PFSK-1 (cell line): Measurements from ENCODE around the gene FADS3.

ENCODE experiments used
- FOXP2 ChIP-seq: optimal IDR thresholded peaks from 2 replicates; pipeline ENCODE3; 2011; ENCODE audit warnings: borderline replicate concordance, control low read depth, inconsistent platforms; ENCODE audit not compliant: insufficient read depth; ENCODE audit errors: extremely low read length, extremely low read depth
- POLR2AphosphoS5 ChIP-seq: IDR thresholded peaks from 2 replicates; pipeline ENCODE4 v1.6.1; 2012; ENCODE audit warnings: low read depth, mild to moderate bottlenecking, control low read depth, low read length, moderate library complexity
- REST ChIP-seq, 2 experiments: IDR thresholded peaks; 2 replicates each; pipeline versions ENCODE4 v1.6.1 to v1.8.0; 2011 to 2012; ENCODE audit warnings: low read depth in 2 of 2, low read length in 2 of 2, control low read depth in 1 of 2, inconsistent platforms in 1 of 2, mild to moderate bottlenecking in 1 of 2, moderate library complexity in 1 of 2; ENCODE audit not compliant: insufficient read depth in 1 of 2
- SIN3A ChIP-seq: IDR thresholded peaks from 2 replicates; pipeline ENCODE4 v1.6.1; 2012; ENCODE audit warnings: mild to moderate bottlenecking, low read length, moderate library complexity, borderline replicate concordance; ENCODE audit not compliant: insufficient read depth
- TAF1 ChIP-seq: IDR thresholded peaks from 2 replicates; pipeline ENCODE4 v1.6.1; 2012; ENCODE audit warnings: low read length, control low read depth, borderline replicate concordance; ENCODE audit not compliant: insufficient read depth

The FADS3 gene

GRCh38 chr11:61869708-61870451 is 21.5 kb downstream of the FADS3 start:
- TF ChIP-seq REST (IDR thresholded peaks at IDR 0.05; ENCODE audit: insufficient read depth in 1 of 2, low read depth in 2 of 2, low read length in 2 of 2) (no peak), TAF1 (no peak), SIN3A (no peak), FOXP2 (no peak), POLR2AphosphoS5 (no peak)

DNA sequence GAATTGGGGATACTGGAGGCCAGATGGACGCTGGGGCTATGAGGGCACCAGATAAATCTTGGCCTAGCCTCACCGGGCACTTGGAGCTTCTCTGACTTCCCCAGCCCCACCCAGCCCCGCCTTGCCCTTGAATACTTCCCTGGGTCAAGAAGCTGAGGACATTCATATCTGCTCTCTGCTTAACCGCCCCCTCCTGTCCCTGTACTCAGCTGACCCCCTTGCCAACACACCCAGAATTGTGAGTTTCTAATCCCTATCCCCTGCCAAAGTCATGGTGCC is 22.0 kb downstream of the FADS3 start:
- TF ChIP-seq TAF1: no peak

- TF ChIP-seq POLR2AphosphoS5 (no peak), REST (IDR thresholded peaks at IDR 0.05; ENCODE audit: insufficient read depth in 1 of 2, low read depth in 2 of 2, low read length in 2 of 2) (no peak), TAF1 (no peak), SIN3A (no peak), FOXP2 (no peak)
These were observed 22.5 kb downstream of the FADS3 start for GRCh38 chr11:61868571-61869428.

DNA sequence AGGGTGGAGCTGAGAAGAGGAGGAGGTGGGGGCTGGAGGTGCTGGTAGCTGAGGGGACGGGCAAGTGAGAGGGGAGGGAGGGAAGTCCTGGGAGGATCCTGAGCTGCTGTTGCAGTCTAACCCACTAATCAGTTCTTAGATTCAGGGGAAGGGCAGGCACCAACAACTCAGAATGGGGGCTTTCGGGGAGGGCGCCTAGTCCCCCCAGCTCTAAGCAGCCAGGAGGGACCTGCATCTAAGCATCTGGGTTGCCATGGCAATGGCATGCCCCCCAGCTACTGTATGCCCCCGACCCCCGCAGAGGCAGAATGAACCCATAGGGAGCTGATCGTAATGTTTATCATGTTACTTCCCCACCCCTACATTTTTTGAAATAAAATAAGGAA is 24.4 kb downstream of the FADS3 start:
- TF ChIP-seq SIN3A: no peak
- no peak for TF ChIP-seq POLR2AphosphoS5
- TF ChIP-seq FOXP2: no peak
- no peak for TF ChIP-seq REST (IDR thresholded peaks at IDR 0.05; ENCODE audit: insufficient read depth in 1 of 2, low read depth in 2 of 2, low read length in 2 of 2)
- TF ChIP-seq TAF1: no peak

DNA sequence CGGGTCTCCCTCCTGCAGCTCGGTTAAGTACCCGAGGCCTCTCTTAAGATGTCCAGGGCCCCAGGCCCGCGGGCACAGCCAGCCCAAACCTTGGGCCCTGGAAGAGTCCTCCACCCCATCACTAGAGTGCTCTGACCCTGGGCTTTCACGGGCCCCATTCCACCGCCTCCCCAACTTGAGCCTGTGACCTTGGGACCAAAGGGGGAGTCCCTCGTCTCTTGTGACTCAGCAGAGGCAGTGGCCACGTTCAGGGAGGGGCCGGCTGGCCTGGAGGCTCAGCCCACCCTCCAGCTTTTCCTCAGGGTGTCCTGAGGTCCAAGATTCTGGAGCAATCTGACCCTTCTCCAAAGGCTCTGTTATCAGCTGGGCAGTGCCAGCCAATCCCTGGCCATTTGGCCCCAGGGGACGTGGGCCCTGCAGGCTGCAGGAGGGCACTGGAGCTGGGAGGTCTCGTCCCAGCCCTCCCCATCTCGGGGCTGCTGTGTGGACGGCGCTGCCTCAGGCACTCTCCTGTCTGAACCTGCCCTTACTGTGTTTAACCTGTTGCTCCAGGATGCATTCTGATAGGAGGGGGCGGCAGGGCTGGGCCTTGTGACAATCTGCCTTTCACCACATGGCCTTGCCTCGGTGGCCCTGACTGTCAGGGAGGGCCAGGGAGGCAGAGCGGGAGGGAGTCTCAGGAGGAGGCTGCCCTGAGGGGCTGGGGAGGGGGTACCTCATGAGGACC is 25.0 kb downstream of the FADS3 start:
- TF ChIP-seq TAF1 (no peak), POLR2AphosphoS5 (no peak)
